Brain pericyte (primary cell): ENCODE data around the gene PPP6R3.

Source experiments
- DNase-seq: peaks from one replicate; pipeline ENCODE4 v3.0.0-alpha.2; 2012; ENCODE audit warnings: low read depth, low spot score

Gene PPP6R3

DNA sequence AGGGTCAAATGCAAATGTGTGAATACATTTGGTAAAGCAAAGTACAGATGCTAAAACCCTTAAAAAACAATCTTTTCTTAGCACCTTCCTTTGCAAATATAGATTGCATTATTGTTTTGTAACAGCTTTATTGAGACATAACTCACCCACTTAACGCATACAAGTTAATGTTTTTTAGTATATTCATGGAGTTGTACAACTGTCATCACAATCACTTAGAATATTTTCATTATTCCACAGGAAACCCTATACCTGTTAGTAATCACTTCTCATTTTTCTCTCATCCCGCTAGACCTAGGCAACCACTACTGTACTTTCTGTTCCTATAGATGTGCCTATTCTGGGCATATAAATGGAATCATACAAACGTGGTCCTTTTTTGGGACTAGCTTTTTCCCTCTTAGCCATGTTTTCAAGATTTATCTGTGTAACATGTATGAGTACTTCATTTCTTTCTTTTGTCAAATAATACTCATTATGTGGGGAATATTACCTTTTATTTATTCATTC lies 34.7 kb downstream of the PPP6R3 start:
- no peak for DNase-seq

DNA sequence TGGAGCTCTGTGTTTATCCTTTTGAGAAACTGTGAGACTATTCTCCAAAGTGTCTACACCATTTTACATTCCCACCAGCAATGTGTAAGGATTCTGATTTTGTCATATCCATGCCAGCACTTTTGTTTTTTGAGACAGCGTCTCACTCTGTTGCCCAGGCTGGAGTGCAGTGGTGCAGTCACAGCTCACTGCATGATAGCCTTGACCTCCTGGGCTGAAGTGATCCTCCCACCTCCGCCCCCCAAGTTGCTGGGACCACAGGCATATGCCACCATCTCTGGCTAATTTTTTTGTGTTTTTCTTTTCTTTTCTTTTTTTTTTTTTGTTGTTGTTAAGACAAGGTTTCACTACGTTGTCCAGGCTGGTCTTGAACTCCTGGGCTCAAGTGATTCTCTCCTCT lies 35.3 kb downstream of the PPP6R3 start:
- no peak for DNase-seq

DNA sequence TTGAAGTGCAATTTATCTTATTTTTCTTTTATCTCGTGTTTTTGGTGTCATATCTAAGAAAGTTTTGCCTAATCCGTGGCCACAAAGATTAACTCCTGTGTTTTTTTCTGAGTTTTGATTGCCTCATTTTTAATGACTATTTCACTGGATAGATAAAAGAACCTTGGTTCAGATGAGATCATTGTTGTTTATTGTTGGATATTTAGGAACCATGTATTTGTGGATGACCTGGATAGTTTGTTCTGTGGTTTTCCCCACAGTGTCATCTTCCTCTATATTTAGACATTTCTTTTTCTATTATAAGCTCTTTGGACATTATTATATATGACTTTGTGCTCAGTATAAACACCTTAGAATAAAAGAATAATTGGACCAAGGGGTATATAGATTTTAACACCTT lies 37.2 kb downstream of the PPP6R3 start:
- no peak for DNase-seq

DNA sequence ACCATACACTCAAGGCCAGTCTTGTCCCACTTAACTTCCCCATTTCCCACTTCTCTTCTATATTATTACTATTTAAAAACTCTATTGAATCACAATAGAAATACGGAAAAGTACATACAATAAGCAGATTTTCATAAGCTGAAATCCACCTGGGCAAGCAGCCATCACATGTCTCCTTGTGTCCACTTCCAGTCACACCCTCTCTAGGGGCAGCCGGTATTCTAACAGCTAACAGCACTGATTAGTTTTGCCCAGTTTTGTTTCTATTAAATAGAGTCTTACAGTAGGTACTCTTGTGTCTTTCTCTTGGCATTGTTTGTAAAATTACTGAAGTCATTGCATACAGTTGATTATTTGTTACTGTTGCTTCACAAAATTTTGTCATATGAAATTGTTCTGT lies 37.8 kb downstream of the PPP6R3 start:
- no peak for DNase-seq

DNA sequence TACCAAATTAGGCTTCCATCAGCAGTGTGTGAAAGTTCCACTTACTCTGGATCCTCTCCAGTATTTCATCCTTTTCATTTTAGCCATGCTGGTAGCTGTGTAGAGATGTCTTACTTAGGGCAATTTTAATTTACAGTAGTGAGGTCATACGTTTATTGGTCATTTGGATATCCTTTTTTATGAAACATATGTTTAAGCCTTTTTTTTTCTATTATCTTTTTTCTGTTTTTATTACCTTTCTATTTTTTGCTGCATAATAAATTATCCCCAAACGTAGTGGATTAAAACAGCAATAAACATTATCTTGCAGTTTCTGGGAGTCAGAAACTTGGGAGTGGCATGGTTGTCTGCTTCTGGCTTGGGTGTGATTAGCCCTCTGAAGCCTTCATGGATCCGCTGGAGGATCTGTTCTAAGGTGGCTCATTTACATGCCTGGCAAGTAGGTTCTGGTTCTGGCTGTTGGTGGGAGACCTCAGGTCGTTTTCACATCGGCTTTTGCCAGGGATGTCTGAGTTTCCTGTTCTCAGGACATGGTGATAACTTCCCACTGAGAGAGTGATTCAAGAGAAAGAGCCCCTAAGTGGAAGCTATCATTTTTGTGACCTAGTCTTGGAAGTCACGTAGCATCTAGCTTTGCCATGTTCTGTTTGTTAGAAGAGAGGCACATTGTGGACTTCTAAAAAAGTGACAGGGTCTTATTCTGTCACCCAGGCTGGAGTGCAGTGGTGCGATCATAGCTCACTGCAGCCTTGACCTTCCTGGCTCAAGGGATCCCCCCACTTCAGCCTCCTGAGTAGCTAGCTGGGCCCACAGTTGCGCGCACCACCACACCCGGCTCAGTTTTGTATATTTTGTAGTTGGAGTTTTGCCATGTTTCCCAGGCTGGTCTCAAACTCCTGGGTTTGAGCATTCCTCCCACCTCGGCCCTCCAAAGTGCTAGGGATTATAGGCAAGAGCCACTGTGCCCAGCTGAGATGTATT lies 38.6 kb downstream of the PPP6R3 start:
- DNase-seq: no peak

DNA sequence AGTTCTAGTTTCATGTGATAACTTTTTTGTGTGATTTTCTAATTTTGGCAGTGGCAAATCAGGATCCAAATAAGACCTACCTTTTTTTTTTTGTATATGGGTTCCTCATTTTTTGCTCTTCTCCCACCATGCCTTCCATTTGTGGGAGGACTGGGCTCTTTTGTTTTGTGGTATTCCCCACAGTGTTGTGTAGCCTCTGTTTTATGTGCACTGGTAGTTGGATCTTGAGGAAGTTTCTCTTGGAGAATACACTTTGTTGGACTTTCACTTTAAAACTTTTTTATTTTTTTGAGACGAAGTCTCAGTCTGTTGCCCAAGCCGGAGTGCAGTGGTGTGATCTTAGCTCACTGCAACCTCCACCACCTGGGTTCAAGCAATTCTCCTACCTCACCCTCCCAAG lies 39.7 kb downstream of the PPP6R3 start:
- DNase-seq: no peak

DNA sequence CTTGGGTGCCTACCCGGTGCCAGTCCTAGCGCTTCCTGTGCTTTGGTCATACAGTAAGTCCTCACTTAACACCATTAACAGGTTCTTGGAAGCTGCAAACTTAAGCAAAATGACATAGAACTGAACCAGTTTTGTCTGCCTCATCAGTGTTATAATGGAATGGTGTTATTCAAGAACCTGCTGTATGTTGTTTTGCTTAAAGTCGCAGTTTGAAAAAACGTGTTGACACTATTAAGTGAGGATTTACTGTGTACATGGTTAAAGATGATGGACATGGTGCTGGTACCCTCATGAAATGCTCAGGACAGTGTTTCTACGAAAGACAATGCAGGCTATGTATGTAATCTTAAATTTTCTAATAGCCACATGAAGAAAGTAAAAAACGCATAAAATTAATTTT lies 41.3 kb downstream of the PPP6R3 start:
- no peak for DNase-seq

DNA sequence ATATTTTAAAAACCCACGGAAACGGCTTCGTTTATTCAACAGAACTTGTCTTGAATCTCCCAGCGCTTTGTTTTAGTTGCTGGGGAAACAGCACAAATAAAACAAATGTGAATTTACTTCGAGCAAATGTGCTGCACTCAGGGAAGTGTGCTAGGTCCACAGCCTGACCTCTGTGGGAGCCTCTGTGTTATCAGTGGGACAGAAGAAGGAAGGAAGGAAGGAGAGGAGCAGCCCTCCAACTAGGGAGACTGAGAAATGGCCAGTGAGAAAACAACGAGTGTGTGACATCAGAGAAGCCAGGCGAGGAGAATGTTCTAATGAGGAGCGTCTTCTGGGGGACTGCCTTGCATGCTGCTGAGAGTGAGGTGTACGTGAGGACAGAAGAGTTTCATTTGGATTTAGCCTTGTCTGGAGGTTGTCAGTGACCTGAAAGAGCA lies 42.7 kb downstream of the PPP6R3 start:
- no peak for DNase-seq

DNA sequence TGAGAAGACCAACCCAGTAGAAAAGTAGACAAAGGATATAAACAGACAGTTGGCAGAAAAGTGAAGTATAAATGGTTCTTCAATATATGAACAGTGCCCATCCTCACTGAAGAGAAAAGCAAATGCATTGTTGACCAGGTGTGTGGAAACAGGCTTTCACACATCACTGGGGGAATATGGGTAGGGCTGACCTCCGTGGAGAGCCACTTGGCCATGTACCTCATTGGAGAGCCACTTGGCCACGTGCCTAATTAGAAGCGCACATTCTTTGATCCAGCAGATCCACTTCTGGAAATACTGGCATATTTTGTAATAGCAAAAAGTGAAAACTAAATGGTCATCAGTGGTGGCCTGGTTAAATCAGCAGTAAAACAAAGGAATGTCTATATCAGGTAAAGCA lies 43.2 kb downstream of the PPP6R3 start:
- no peak for DNase-seq

DNA sequence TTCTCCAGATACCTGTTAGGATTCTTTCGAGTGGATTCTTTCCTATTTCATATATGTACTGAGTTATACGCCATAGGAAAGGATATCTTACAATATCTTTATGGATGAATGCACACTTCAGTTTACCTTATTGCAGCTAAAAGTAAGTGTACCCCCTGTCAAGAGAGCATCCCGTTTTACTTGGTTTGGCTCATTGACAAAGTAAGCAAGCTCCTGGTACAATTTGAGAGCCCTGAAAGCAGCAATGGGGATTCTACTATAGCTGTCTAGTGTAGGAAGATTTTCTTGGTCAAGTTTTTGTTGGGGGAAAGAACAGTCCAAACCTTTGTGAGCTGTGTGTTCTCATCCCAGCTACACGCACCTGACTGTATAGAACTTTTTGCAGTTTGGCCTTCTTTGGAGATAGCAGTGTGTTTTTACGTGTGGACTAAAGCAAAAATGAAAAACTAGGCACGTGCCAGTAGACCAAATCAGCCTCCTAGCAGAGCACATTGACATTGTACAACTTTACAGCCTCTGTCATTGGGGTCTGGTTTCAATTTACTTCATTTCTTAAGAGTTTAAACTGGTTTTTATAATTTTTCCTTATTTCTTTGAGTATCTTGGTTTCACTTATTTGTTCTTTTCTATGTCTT lies 44.0 kb downstream of the PPP6R3 start:
- DNase-seq: no peak

DNA sequence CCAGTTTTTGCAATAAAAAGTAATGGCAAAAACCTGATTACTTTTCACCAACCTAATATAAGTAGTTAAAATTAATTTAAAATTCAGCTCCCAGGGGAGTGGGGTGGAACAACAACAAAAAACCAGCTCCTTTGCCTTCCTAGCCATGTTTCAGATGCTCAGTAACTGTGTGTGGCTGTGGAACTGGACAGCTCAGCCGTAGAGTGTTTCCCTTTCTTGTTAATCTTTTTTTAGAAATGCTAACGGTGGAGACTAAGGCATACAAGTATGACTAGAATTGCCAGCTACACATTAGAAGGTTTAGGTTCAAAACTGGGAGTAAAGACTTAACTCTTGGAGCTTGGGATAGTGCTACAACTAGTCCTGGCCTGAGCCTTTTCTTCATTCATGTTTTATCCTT lies 45.0 kb downstream of the PPP6R3 start:
- no peak for DNase-seq

DNA sequence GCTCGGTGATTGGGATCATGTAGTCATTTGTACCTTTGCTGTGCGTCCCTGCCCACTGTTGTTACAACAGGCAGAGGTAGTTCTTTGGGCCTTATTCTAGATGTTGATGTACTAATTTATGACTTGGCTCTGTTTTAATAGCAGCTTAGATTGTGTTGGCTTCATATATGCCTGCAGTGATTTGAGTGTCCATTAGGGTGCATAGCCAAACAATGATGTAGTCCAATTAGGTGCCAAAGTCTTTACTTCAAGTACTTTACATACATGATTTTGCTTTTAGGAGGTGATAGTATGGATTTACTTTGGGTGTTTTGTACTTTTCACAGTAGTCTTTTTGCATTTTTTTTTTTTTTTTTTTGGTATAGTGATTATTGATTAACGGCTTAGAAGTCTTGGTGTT lies 46.4 kb downstream of the PPP6R3 start:
- DNase-seq: no peak

DNA sequence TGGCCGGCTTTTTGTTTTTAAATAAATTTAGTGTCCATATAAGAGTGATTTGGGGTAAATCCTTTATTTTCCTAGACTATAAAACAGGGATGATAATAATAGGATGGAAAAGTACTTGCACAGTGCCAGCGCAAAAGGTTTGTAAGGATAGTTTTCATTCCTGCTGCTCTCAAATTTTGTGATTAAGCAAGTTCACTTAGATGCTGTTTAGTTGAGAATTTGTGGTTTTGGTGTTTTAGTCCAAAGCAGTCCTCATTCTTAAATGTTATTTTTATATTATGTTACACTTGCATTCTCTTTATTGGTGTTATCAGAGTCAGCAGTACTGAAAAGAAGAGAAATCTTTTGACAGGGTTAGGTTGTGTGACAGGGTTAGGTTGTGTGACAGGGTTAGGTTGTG lies 47.9 kb downstream of the PPP6R3 start:
- no peak for DNase-seq

DNA sequence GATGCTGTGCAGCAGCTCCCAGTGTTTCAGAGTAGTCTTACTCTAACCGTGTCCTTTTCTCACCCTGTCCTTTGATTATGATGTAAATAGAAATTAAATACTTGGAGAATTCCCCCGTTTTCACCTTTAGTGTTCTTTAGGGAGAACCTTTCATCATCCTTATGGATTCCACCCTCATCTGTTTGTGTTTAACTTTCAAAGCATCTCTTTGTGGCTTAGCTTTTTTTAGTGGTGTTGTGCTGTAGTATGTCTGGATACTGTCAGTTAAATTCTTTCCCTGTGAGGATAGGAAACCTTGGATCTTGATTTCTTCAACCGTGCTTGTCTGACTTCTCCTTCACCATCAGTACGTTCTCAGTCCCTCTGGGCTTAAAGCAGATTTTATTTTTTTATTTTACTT lies 48.5 kb downstream of the PPP6R3 start:
- no peak for DNase-seq

DNA sequence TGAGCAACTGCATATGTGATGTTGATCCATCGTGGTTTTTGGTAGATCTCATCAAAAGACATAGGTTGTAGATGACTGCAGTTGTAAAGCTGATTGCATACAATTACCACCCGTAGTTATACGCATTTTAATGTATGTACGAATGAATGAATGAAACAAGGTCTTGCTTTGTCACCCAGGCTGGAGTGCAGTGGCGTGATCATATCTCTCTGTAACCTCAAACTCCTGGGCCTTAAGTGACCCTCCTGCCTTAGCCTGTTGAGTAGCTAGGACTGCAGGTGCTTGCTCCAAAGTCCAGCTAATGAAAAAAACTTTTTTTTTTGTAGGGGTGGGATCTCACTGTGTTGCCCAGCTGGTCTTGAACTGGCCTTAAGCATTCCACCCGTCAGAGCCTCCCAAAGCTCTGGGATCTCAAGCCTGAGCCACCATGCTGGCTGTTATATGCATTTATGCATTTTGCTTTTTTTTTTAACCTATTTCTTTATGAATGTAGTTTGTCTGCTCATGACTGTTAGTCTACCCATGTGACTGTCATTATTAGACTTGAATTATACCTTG lies 53.5 kb downstream of the PPP6R3 start:
- no peak for DNase-seq

DNA sequence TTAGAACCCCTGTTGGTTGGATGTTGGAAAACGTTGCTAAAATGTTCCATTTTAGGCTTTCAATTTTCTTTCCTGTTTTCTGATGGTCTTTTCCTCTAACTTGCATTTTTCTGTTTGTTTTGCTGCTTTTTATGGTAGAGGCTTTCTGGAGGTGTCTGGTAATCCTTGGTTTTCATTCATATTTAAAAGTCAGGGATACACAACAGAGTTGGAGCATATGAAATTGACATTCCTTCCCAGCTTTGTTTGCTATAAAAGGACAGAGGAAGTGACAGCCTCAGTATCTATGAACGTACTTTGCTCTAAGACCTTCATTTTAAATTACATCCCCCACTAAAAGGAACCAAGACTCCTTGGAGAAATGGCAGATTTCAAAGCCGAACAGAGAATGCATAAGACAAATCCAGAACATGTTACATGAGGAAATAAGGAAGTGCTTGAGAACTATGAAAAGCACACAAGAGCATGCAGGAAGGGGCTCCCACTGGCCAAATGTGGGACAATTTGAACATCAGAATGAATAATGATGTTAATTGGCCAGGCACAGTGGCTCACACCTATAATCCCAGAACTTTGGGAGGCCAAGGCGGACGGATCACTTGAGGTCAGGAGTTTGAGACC lies 56.7 kb downstream of the PPP6R3 start:
- no peak for DNase-seq

DNA sequence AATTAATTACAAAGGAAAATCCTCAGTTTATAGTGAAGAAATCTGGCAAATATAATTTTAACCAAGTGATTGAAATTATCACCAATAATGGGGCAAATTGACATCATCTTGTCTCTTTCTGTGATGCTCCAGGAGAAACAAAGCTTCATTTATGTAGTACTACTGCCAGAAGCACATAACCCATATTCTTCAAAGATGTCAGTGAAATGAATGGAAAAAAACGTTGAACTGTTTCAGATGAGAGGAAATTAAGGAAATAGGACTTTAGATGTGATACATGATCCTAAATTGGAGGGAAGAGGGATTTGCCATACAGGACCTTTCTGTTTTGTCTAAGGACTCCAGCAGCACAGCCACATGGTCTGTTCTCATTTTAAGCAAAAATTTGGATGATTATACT lies 57.6 kb downstream of the PPP6R3 start:
- no peak for DNase-seq

DNA sequence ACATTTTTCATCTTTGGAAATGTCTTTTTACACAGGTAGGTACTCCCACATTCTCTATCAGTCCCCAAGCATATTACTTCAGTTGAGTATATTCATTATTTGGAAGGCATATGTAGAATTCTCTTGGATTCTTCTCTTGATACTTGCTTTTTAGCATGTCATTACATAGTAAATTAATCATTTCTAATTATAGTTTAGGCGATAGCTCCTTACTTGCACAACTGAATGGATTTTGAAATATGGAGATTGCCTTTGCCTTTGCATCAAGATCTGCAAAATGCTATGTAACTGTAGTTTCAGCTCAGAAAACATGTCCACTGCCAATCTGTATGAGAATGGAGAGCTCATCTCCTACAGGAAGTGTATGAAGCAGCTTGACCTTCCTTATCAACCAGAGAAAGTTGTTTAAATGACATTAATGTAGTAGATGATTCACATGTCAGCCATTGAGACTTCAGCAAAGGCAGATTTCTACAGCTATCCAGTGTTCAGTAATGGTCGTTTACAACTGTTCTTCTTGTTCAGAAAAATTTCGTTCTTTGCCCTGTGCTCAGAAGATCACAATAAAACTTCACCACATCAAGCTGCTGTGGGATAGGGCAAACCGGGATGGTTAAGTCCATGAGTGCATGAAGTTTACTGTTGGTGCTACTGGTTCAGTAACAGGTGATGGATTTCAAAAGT lies 61.6 kb downstream of the PPP6R3 start:
- DNase-seq: no peak

DNA sequence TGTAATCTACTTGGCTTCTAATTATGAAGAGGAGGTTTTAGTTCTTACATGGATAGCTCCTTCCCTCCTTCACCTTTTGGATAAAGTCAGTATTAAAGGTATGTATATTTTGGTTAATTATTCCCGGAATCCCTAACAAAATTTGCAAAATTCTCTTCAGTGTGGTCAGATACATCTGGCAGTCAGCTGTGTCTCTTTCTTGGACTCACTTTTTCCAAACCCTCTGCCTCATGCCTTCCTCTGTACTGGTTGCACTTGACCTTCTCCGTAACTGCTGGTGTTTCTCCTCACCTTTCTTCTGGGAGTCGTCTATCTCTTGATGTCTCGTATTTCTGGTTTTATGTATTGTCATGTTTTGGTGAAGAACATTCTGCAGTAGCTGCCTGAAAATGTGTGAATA lies 62.5 kb downstream of the PPP6R3 start:
- no peak for DNase-seq

DNA sequence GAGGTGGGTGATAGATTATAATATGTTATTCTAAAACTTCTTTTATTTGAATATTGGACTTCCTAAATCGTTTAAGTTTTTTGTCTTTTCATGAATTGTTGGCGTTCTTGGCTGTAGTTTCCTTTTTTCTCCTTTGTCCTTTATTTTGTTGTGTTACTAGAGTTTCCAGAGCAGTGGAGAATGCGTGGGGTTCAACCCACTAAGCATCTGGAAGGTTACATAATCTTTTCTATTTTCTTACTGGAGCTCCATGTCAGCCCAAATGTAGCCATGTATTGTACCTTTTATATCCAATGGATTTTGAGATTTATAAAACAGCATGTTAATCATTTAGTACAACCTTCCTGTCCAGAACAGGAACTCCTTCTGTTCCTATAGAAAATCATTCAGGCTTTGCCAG lies 63.2 kb downstream of the PPP6R3 start:
- DNase-seq: no peak

DNA sequence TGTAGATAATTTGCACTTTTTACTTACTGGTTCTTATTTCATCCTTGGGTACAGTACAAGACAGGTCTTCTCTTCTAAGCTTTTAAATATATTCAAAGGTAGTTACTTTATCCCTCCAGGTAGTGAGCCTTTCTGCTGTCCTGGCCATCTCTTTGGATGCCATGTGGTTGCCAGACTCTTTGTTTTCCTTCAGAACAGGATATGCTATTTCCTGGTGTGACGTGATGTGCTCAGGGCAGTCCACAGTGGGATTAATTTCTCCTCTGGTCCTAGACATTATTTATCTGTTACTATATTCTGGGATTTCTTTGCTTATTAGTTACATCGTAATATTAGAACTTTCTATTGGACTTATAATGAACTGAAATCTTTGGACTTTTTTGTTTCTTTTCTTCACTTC lies 63.7 kb downstream of the PPP6R3 start:
- no peak for DNase-seq

DNA sequence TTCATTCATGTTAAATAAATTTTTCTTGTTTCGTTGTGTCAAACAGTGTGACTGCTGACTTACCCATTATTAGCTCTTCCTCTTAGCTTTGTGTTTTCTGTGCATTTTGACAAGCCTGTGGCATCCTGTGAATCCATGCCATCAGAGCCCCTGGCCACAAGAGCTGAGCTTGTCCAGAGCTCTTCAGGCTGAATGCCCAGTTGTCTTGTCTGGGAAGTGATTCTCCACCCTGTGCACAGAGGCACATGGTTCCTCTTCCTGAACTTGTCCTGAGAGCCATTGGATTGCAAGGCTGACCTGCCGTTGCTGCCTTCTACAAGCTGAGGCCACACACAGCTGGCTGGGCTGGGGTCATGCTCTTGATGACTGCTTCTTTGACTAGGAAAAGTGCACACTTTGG lies 64.1 kb downstream of the PPP6R3 start:
- no peak for DNase-seq
